Measurements from ENCODE around the gene LRRC25.

GRCh38 chr19:18444513-18444912, 47.1 kb upstream of the LRRC25 start:
- TF ChIP-seq, protein P1, sequence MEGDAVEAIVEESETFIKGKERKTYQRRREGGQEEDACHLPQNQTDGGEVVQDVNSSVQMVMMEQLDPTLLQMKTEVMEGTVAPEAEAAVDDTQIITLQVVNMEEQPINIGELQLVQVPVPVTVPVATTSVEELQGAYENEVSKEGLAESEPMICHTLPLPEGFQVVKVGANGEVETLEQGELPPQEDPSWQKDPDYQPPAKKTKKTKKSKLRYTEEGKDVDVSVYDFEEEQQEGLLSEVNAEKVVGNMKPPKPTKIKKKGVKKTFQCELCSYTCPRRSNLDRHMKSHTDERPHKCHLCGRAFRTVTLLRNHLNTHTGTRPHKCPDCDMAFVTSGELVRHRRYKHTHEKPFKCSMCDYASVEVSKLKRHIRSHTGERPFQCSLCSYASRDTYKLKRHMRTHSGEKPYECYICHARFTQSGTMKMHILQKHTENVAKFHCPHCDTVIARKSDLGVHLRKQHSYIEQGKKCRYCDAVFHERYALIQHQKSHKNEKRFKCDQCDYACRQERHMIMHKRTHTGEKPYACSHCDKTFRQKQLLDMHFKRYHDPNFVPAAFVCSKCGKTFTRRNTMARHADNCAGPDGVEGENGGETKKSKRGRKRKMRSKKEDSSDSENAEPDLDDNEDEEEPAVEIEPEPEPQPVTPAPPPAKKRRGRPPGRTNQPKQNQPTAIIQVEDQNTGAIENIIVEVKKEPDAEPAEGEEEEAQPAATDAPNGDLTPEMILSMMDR (IDR thresholded peaks at IDR 0.05), result no peak
- no peak for TF ChIP-seq POLR2A (IDR thresholded peaks at IDR 0.05)
